Esophagus squamous epithelium (tissue), 5 donors: ENCODE measurements around the gene RPTOR. TPM values are rescaled to one million over a fixed set of nuclear protein-coding genes. Genes with fewer than 3 reads are reported as not detected.

Experiments
- DNase-seq: peaks from one replicate; lab custom pipeline; 2025; lab: John Stamatoyannopoulos, UW
- H3K27ac ChIP-seq, 4 donors: fragments of 200-600 bp; sonication (generic); one replicate each; pipeline ENCODE4 v1.5.1; 2016 to 2019; ENCODE audit warnings: mild to moderate bottlenecking in 1 of 4
- H3K27me3 ChIP-seq, 4 donors: fragments of 200-600 bp; sonication (generic); 1 replicate in 3 of 4; 2 replicates in 1 of 4; pipeline versions ENCODE4 v1.5.1 to v1.6.0; 2017 to 2021; ENCODE audit warnings: antibody characterized with exemption in 1 of 4
- H3K36me3 ChIP-seq, 3 donors: fragments of 200-600 bp; sonication (generic); one replicate each; pipeline ENCODE4 v1.5.1; 2016 to 2019
- H3K4me1 ChIP-seq, 3 donors: fragments of 200-600 bp; sonication (generic); one replicate each; pipeline ENCODE4 v1.5.1; 2017 to 2019
- H3K4me3 ChIP-seq, 4 donors: fragments of 200-600 bp; sonication (generic); 1 replicate in 3 of 4; 2 replicates in 1 of 4; pipeline ENCODE4 v1.5.1; 2016 to 2019; ENCODE audit warnings: mild to moderate bottlenecking in 2 of 4, moderate library complexity in 1 of 4
- H3K9me3 ChIP-seq, 3 donors: fragments of 200-600 bp; sonication (generic); one replicate each; pipeline ENCODE4 v1.5.1; 2016 to 2019
- CTCF ChIP-seq, 6 experiments: fragments of 450-650 bp in 4 of 6; fragments of 200-600 bp in 2 of 6; sonication (generic) in 2 of 6; IDR thresholded peaks; one replicate each; pipeline ENCODE4 v1.5.1; 2016 to 2019; ENCODE audit warnings: antibody characterized with exemption in 6 of 6, mild to moderate bottlenecking in 4 of 6, moderate library complexity in 4 of 6
- POLR2A ChIP-seq, 4 donors: fragments of 450-650 bp; IDR thresholded peaks; one replicate each; pipeline ENCODE4 v1.6.1; 2017; ENCODE audit warnings: antibody characterized with exemption in 4 of 4, mild to moderate bottlenecking in 4 of 4, moderate library complexity in 3 of 4
- WGBS, 2 donors: methylation state at CpG; one replicate each; pipeline ENCODE4 v1.1.5; 2018; 5-methylcytosine and 5-hydroxymethylcytosine counted together
- intact Hi-C: fragments of 100-400 bp; cut with DNase I; formaldehyde crosslinking; loops from one replicate; pipeline ENCODE4 v1.15.0; 2022
- total RNA-seq, 4 donors: library from RNA; depleted of rRNA; stranded (reverse); fragments of >200 nt; gene quantifications; one replicate each; pipeline ENCODE4 v1.1.0, GENCODE V29; 2016
- donor health status: DM: yes; HTN: yes; CAD: no.

Gene RPTOR
- total RNA-seq, 4 donors from 2014 or later: 11.7 to 27.8 (median 22.8) TPM

- intact Hi-C loops: no loop called here
These were observed 32.4 kb upstream of the RPTOR start for GRCh38 chr17:80512233-80512632.

GRCh38 chr17:80513201-80513600 lies 31.4 kb upstream of the RPTOR start:
- H3K9me3 ChIP-seq: no peaks in the 10 kb centered on the region
- 73 to 79% methylated on average over 16 of the region's 16 CpGs for WGBS, 2 donors
- intact Hi-C loops: no loop called here
- H3K36me3 ChIP-seq: no peaks in the 10 kb centered on the region
- H3K27ac ChIP-seq: no peak overlapping the region
- DNase-seq: no peak
- TF ChIP-seq POLR2A (IDR thresholded peaks at IDR 0.05) (no peak), CTCF (IDR thresholded peaks at IDR 0.05) (no peak)
- peaks cover 0 to 73% (median 0%) of the 10 kb centered on the region in 4 donors for H3K27me3 ChIP-seq
- H3K4me3 ChIP-seq: no peak overlapping the region
- no peaks in the 10 kb centered on the region for H3K4me1 ChIP-seq

More at GRCh38 chr17:80512233-80512632, 32.4 kb upstream of the RPTOR start:
- TF ChIP-seq CTCF (IDR thresholded peaks at IDR 0.05): no peak
- no peak for TF ChIP-seq POLR2A (IDR thresholded peaks at IDR 0.05)
- H3K27ac ChIP-seq: no peak overlapping the region
- peaks cover 0 to 70% (median 0%) of the 10 kb centered on the region in 4 donors for H3K27me3 ChIP-seq
- H3K9me3 ChIP-seq: no peaks in the 10 kb centered on the region
- DNase-seq: no peak
- no peaks in the 10 kb centered on the region for H3K4me1 ChIP-seq
- WGBS, 2 donors: 80 to 88% methylated on average over 5 of the region's 15 CpGs
- no peak overlapping the region for H3K4me3 ChIP-seq
- no peaks in the 10 kb centered on the region for H3K36me3 ChIP-seq

- intact Hi-C loops: no loop called here
- TF ChIP-seq POLR2A (IDR thresholded peaks at IDR 0.05) (no peak), CTCF (IDR thresholded peaks at IDR 0.05) (no peak)
These were observed 30.7 kb upstream of the RPTOR start for GRCh38 chr17:80513892-80514291.

GRCh38 chr17:80516171-80516932 lies 28.3 kb upstream of the RPTOR start:
- no peak for DNase-seq
- H3K36me3 ChIP-seq: no peaks in the 10 kb centered on the region
- H3K27ac ChIP-seq: no peak overlapping the region
- 75 to 83% methylated on average over 9 to 13 of the region's 17 CpGs for WGBS, 2 donors
- peaks cover 0 to 62% (median 0%) of the 10 kb centered on the region in 4 donors for H3K27me3 ChIP-seq
- no peaks in the 10 kb centered on the region for H3K4me1 ChIP-seq
- no peak overlapping the region for H3K4me3 ChIP-seq
- H3K9me3 ChIP-seq: no peaks in the 10 kb centered on the region
- no peak for TF ChIP-seq CTCF (IDR thresholded peaks at IDR 0.05)
- no peak for TF ChIP-seq POLR2A (IDR thresholded peaks at IDR 0.05)
- intact Hi-C loops: no loop called here

More at GRCh38 chr17:80513892-80514291, 30.7 kb upstream of the RPTOR start:
- 43 to 74% methylated on average over 6 of the region's 10 CpGs for WGBS, 2 donors
- no peak overlapping the region for H3K4me3 ChIP-seq
- H3K36me3 ChIP-seq: no peaks in the 10 kb centered on the region
- no peaks in the 10 kb centered on the region for H3K9me3 ChIP-seq
- no peak for DNase-seq
- H3K27me3 ChIP-seq: peaks cover 0 to 68% (median 0%) of the 10 kb centered on the region in 4 donors
- no peak overlapping the region for H3K27ac ChIP-seq
- H3K4me1 ChIP-seq: no peaks in the 10 kb centered on the region

- Histone ChIP-seq H3K27ac (no peak overlapping the region), H3K9me3 (no peaks in the 10 kb centered on the region), H3K36me3 (no peaks in the 10 kb centered on the region), H3K4me1 (no peaks in the 10 kb centered on the region), H3K4me3 (no peak overlapping the region), H3K27me3 (peaks cover 0 to 60% (median 0%) of the 10 kb centered on the region in 4 donors)
- no peak for DNase-seq
- TF ChIP-seq POLR2A (IDR thresholded peaks at IDR 0.05) (no peak), CTCF (IDR thresholded peaks at IDR 0.05) (no peak)
- WGBS, 2 donors: 90 to 100% methylated on average over 2 to 3 of the region's 3 CpGs
- intact Hi-C loops: no loop called here
These were observed 27.0 kb upstream of the RPTOR start for GRCh38 chr17:80517641-80518040.
